Stimulated activated CD8-positive, alpha-beta memory T cell treated with anti-CD3 and anti-CD28 coated beads, Interleukin-2, amount 100 ng/mL, for 48 hours (primary cell): ENCODE results near the gene UVSSA.
"Not testable (repeated sequence)": the region's sequence is repeated elsewhere in the genome, so short reads cannot be mapped to it uniquely, and the experiment has no call there.

Experiments
- DNase-seq, 2 donors: peaks; one replicate each; pipeline ENCODE4 v3.0.0-alpha.2; 2020; ENCODE audit warnings: low read depth in 2 of 2

The UVSSA gene

GRCh38 chr4:1421657-1422056 lies 74.6 kb downstream of the UVSSA start:
- no peak for DNase-seq

GRCh38 chr4:1427010-1427409 lies 80.0 kb downstream of the UVSSA start:
- no peak for DNase-seq

GRCh38 chr4:1443688-1444172 lies 96.7 kb downstream of the UVSSA start:
- not testable (repeated sequence) for DNase-seq
